Endodermal cell (in vitro differentiated cells): Measurements from ENCODE around the gene RBM6. TPM values are rescaled to one million over a fixed set of nuclear protein-coding genes. Genes with fewer than 3 reads are reported as not detected.

ENCODE experiments used
- DNase-seq: peaks from one replicate; pipeline ENCODE4 v3.0.0-alpha.2; 2017
- H3K27ac ChIP-seq: 2 replicates; pipeline ENCODE4 v1.5.1; 2013; ENCODE audit warnings: mild to moderate bottlenecking, low read depth, low read length, moderate library complexity
- H3K27me3 ChIP-seq: 2 replicates; pipeline ENCODE4 v1.6.1; 2013; ENCODE audit warnings: mild to moderate bottlenecking, low read length, moderate library complexity; ENCODE audit not compliant: insufficient read depth, control insufficient read depth, poor library complexity, severe bottlenecking
- H3K36me3 ChIP-seq: 2 replicates; pipeline ENCODE4 v1.7.0; 2013; ENCODE audit warnings: mild to moderate bottlenecking, low read length, moderate library complexity; ENCODE audit not compliant: control insufficient read depth, insufficient read depth
- H3K4me1 ChIP-seq: one replicate; pipeline ENCODE4 v1.7.0; 2013; ENCODE audit warnings: low read length; ENCODE audit not compliant: control insufficient read depth, insufficient read depth
- H3K4me3 ChIP-seq: 2 replicates; pipeline ENCODE4 v1.5.1; 2013; ENCODE audit warnings: mild to moderate bottlenecking, low read length, moderate library complexity
- H3K9ac ChIP-seq: 2 replicates; pipeline ENCODE4 v1.6.1; 2013; ENCODE audit warnings: mild to moderate bottlenecking, low read length, moderate library complexity; ENCODE audit not compliant: poor library complexity, severe bottlenecking; ENCODE audit errors: extremely low read depth
- H3K9me3 ChIP-seq: 2 replicates; pipeline ENCODE4 v1.6.1; 2013; ENCODE audit warnings: mild to moderate bottlenecking, low read length, moderate library complexity; ENCODE audit not compliant: control insufficient read depth
- H3K27ac Mint-ChIP-seq: 2 replicates; pipeline ENCODE4 v1.8.0; 2020; ENCODE audit warnings: mixed read lengths
- H3K27me3 Mint-ChIP-seq: 2 replicates; pipeline ENCODE4 v1.8.0; 2021; ENCODE audit warnings: mild to moderate bottlenecking, mixed read lengths; ENCODE audit not compliant: insufficient read depth
- H3K36me3 Mint-ChIP-seq: 2 replicates; pipeline ENCODE4 v1.8.0; 2020; ENCODE audit warnings: low read depth, mixed read lengths
- H3K4me1 Mint-ChIP-seq: 2 replicates; pipeline ENCODE4 v1.8.0; 2020; ENCODE audit warnings: mixed read lengths
- H3K4me3 Mint-ChIP-seq: 2 replicates; pipeline ENCODE4 v1.8.0; 2020; ENCODE audit warnings: mild to moderate bottlenecking, moderate library complexity, mixed read lengths
- H3K9me3 Mint-ChIP-seq: 2 replicates; pipeline ENCODE4 v1.8.0; 2020; ENCODE audit warnings: mild to moderate bottlenecking, mixed read lengths
- WGBS, 2 experiments: methylation state at CpG; one replicate each; pipeline versions ENCODE4 v1.1.5 to v1.1.7; 2013; ENCODE audit warnings: missing lambda C conversion rate in 2 of 2, mixed read lengths in 1 of 2; ENCODE audit not compliant: insufficient coverage in 1 of 2, insufficient read length in 1 of 2; 5-methylcytosine and 5-hydroxymethylcytosine counted together
- total RNA-seq, 2 donors: library from RNA; stranded (reverse); fragmentation: NEBNext Ultra II Directional in 1 of 2; extraction: Animal tissue kit (Norgen Biotek cat#: 25700) in 1 of 2; gene quantifications; 2 replicates in 1 of 2; 3 replicates in 1 of 2; pipeline ENCODE4 v1.2.1, GENCODE V29; 2021
- TF ChIP-seq, protein P1 (sequence below): fragments of 200-600 bp; sonication (generic); conservative IDR thresholded peaks from 2 replicates; pipeline ENCODE4 v1.5.0; 2021; ENCODE audit warnings: antibody characterized with exemption, mild to moderate bottlenecking

The RBM6 gene
- total RNA-seq, 2 donors from 2014 or later: 116 to 168 TPM

DNA sequence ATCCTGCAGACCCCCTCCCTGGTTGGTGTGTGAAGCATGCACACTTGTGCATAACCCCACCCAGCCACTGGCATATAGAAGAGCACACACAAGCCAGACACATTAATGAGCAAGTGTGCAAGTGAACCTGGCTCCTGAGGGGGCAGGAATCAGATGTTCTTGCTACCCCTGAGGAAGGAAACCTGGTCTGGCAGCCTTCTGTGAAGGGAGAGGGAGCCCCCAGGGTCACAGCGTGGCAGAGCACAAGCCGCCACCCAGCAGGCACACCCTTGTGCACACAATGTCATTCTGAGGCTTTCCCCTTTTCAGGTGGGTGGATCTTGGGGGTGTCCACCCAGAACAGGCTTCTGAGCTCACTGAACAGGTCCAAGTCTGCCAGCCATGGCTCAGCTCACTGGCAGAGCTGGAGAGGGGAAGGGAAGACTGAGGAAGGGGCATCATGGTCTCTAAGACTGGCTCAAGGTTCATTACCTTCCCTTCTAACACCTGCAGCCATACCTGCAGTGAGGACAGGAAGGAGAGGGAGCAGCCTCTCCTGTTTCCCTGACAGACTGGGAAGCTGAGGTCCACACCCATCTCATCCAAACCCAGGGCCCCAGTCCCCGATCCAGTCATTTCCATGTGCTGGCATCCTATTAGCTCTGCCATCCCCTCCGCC lies 183.6 kb downstream of the RBM6 start:
- Histone ChIP-seq H3K9me3 (no peaks in the 10 kb centered on the region), H3K36me3 (peaks cover 22% of the 10 kb centered on the region), H3K4me3 (no peak overlapping the region), H3K27me3 (no peaks in the 10 kb centered on the region), H3K27ac (no peak overlapping the region), H3K9ac (no peak overlapping the region), H3K4me1 (peaks cover 24% of the 10 kb centered on the region)
- H3K27ac Mint-ChIP-seq: no peak overlapping the region
- H3K4me3 Mint-ChIP-seq: no peak overlapping the region
- 88 to 100% methylated on average over 2 to 4 of the region's 4 CpGs for WGBS, 2 experiments
- no peaks in the 10 kb centered on the region for H3K9me3 Mint-ChIP-seq
- H3K36me3 Mint-ChIP-seq: peaks cover 10% of the 10 kb centered on the region
- TF ChIP-seq, protein P1, sequence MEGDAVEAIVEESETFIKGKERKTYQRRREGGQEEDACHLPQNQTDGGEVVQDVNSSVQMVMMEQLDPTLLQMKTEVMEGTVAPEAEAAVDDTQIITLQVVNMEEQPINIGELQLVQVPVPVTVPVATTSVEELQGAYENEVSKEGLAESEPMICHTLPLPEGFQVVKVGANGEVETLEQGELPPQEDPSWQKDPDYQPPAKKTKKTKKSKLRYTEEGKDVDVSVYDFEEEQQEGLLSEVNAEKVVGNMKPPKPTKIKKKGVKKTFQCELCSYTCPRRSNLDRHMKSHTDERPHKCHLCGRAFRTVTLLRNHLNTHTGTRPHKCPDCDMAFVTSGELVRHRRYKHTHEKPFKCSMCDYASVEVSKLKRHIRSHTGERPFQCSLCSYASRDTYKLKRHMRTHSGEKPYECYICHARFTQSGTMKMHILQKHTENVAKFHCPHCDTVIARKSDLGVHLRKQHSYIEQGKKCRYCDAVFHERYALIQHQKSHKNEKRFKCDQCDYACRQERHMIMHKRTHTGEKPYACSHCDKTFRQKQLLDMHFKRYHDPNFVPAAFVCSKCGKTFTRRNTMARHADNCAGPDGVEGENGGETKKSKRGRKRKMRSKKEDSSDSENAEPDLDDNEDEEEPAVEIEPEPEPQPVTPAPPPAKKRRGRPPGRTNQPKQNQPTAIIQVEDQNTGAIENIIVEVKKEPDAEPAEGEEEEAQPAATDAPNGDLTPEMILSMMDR: no peak
- peak; percentile 42 for DNase-seq
- H3K27me3 Mint-ChIP-seq: no peaks in the 10 kb centered on the region
- peaks cover 22% of the 10 kb centered on the region for H3K4me1 Mint-ChIP-seq

DNA sequence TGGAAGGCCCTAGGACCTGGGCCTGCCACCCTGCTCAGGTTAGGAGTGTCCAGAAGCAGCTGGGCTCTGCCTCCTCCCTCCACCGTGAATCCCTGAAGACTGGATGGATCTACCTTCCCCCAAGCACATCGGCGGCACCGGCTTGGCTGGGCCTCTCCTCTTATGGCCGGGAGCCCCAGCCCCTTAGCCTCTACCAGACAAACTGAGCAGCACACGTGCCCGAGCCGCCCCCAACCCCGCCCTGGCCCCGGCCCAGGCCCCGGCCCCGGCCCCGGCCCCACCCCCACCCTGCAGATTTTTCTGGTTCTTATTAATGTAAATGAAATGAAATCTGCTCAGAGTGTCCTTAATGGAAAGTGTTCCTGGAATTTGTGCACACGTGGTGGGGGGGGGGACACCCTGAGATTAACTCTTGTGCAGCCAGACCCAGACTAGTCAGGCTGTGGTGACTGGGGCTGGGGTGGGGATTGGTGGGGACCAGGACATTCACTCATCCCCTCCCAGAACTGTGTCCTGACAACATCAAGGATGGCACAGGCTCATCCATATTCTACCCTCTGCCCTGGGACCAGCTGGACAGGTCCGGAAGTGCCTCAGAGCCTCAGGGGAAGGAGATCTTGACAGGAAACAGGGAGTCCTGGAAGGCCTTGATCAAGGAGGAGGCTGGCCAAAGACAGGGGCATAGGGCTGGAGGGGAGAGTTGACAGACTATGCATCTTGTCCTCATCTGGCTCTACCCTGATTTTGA lies 184.3 kb downstream of the RBM6 start:
- Mint-ChIP-seq H3K4me1 (peaks cover 22% of the 10 kb centered on the region), H3K9me3 (no peaks in the 10 kb centered on the region), H3K27me3 (no peaks in the 10 kb centered on the region), H3K27ac (no peak overlapping the region), H3K4me3 (no peak overlapping the region), H3K36me3 (peaks cover 3% of the 10 kb centered on the region)
- H3K4me1 ChIP-seq: peaks cover 24% of the 10 kb centered on the region
- H3K4me3 ChIP-seq: no peak overlapping the region
- no peak overlapping the region for H3K27ac ChIP-seq
- TF ChIP-seq, protein P1: no peak
- DNase-seq: peak; percentile 59
- H3K9ac ChIP-seq: no peak overlapping the region
- WGBS, 2 experiments: 50 to 70% methylated on average over 1 to 14 of the region's 15 CpGs
- peaks cover 15% of the 10 kb centered on the region for H3K36me3 ChIP-seq
- no peaks in the 10 kb centered on the region for H3K9me3 ChIP-seq
- H3K27me3 ChIP-seq: no peaks in the 10 kb centered on the region

DNA sequence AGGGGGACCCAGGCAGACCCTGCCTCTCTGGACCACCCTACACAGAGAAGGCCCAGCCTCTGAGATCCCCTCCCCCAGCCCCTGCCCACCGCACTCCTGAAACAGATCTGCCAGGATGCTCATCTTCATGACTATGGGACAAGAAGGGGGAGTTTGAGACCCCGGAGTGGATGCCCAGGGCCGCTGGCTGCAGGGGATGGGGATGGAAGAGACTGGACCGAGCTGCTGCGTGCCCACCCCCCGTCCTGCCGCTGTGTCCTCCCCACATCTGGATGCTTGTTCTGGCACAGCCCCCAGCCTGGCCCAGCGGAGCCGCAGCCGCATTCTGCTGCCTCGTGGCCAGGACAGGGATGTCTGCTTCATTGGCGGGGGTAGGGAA lies 184.8 kb downstream of the RBM6 start:
- H3K9me3 ChIP-seq: no peaks in the 10 kb centered on the region
- H3K27ac ChIP-seq: no peak overlapping the region
- peaks cover 22% of the 10 kb centered on the region for H3K4me1 Mint-ChIP-seq
- no peak overlapping the region for H3K4me3 Mint-ChIP-seq
- H3K4me3 ChIP-seq: no peak overlapping the region
- TF ChIP-seq, protein P1: no peak
- peak; percentile 66 for DNase-seq
- H3K27ac Mint-ChIP-seq: no peak overlapping the region
- H3K27me3 Mint-ChIP-seq: no peaks in the 10 kb centered on the region
- no peaks in the 10 kb centered on the region for H3K9me3 Mint-ChIP-seq
- H3K36me3 Mint-ChIP-seq: peaks cover 1% of the 10 kb centered on the region
- peaks cover 9% of the 10 kb centered on the region for H3K36me3 ChIP-seq
- no peak overlapping the region for H3K9ac ChIP-seq
- WGBS, 2 experiments: 78% methylated on average over 12 of the region's 12 CpGs; no CpG with 5 or more reads in 1 of the 2 experiments
- no peaks in the 10 kb centered on the region for H3K27me3 ChIP-seq
- peaks cover 24% of the 10 kb centered on the region for H3K4me1 ChIP-seq
